SK-N-MC (cell line): ENCODE data around the gene FGF11.

Experiments used
- EZH2 ChIP-seq: fragments of 200-600 bp; sonication (generic); IDR thresholded peaks from one replicate; pipeline ENCODE4 v1.6.1; 2017; ENCODE audit warnings: antibody characterized with exemption
- FOXP2 ChIP-seq: optimal IDR thresholded peaks from 2 replicates; pipeline ENCODE3; 2011; ENCODE audit warnings: mild to moderate bottlenecking, moderate library complexity; ENCODE audit not compliant: insufficient read depth; ENCODE audit errors: extremely low read length, control extremely low read depth
- POLR2AphosphoS5 ChIP-seq: IDR thresholded peaks from 2 replicates; pipeline ENCODE4 v1.6.1; 2012; ENCODE audit warnings: mild to moderate bottlenecking, low read depth, low read length, borderline replicate concordance

DNA sequence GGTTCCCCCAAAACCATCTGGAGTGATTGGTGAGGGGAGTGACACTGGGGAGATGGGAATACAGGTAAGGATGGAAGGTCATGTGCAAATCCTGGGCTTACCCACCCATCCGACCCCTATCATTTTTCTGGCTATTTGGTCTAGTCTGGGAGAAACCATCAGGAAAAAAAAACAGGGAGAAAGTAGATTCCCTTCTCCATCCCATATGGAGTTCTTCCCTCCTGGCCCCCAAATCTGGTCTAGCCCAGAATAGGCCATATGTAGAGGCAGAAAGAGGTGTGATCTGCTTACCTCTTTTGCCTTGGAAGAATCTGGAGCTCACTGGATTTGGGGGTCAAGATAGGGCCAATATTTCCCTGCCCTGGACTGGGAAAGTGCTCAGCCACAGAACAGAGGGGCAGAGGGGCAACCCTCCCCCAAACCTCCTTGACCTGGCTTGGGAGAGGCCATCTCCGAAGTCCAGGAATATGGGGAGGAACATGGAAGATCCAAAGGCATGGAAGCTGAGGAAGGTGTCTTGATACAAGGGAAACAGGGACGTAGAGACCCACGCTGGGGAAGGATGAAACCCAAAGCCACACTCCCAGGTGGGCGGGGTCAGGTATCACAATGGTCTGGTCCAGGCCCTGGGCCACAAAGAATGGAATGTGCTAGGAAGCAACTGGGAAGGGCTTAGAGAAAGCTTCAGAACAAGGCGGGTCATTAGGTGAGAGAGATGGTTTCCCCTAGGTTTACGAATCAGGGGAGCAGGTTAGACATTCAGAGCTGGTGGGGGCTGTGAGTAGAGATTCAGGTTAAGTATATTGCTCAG, 21.7 kb downstream of the FGF11 start:
- TF ChIP-seq EZH2 (no peak), POLR2AphosphoS5 (no peak), FOXP2 (no peak)
